HCT116 (cell line): ENCODE data around the gene TAS2R13.
A peak's percentile ranks its signal among the peaks of the same experiment; 100 is the strongest.

Experiments used
- CTCF ChIP-seq, 3 experiments: fragments of 200-600 bp in 1 of 3; sonication (generic) in 1 of 3; IDR thresholded peaks in 2 of 3; conservative IDR thresholded peaks in 1 of 3; 2 replicates each; pipeline ENCODE4 v1.5.1; 2012 to 2017; ENCODE audit warnings: low read depth in 2 of 3, low read length in 2 of 3, antibody characterized with exemption in 1 of 3, borderline replicate concordance in 1 of 3, control low read depth in 1 of 3, mild to moderate bottlenecking in 1 of 3, mixed read lengths in 1 of 3, mixed run types in 1 of 3, moderate library complexity in 1 of 3; ENCODE audit not compliant: insufficient read depth in 1 of 3
- ELF1 ChIP-seq: IDR thresholded peaks from 2 replicates; pipeline ENCODE4 v1.6.1; 2012; ENCODE audit warnings: low read depth, borderline replicate concordance
- POLR2AphosphoS5 ChIP-seq: IDR thresholded peaks from 2 replicates; pipeline ENCODE4 v1.6.1; 2011; ENCODE audit warnings: mild to moderate bottlenecking, low read depth, low read length, moderate library complexity
- SIN3A ChIP-seq: IDR thresholded peaks from 2 replicates; pipeline ENCODE4 v1.6.1; 2012; ENCODE audit warnings: low read depth

DNA sequence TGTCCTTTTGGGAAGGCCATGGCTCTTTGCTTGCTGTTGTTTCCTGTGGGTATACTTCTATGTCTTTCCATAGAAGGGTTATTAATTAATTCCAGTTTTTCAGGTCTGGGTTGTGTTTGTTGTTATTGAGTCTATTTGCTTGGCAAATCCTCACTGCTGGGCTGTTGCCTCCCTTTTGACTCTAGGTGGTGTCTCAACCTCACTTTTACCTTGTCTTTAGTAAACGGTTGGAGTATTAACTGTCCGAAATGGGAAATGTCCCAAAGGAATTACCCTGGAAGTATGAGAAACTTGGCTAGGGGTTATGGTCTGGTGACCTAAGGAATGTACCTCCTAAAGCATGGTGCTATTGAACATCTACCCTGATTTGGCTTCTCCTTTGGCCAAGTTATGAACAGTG is 42.0 kb downstream of the TAS2R13 start:
- no peak for TF ChIP-seq ELF1
- no peak for TF ChIP-seq POLR2AphosphoS5
- TF ChIP-seq CTCF (IDR thresholded peaks at IDR 0.05 in 2 of 3, conservative IDR thresholded peaks at IDR 0.05 in 1 of 3; ENCODE audit: borderline replicate concordance in 1 of 3, insufficient read depth in 1 of 3, low read depth in 2 of 3, low read length in 2 of 3), result 0 out of 6 replicates have a peak, but pooled peaks of 2 of the 3 experiments have one; percentile 5 to 10
- no peak for TF ChIP-seq SIN3A
